NCI-H82 treated with DMSO at 0.1 percent for 48 hours (cell line): ENCODE measurements around the gene IL19.
"Not testable (repeated sequence)": the region's sequence is repeated elsewhere in the genome, so short reads cannot be mapped to it uniquely, and the experiment has no call there.

Source experiments
- DNase-seq: peaks from one replicate; lab custom pipeline; 2025; ENCODE audit not compliant: unreplicated experiment; lab: John Stamatoyannopoulos, UW

IL19 gene

DNA sequence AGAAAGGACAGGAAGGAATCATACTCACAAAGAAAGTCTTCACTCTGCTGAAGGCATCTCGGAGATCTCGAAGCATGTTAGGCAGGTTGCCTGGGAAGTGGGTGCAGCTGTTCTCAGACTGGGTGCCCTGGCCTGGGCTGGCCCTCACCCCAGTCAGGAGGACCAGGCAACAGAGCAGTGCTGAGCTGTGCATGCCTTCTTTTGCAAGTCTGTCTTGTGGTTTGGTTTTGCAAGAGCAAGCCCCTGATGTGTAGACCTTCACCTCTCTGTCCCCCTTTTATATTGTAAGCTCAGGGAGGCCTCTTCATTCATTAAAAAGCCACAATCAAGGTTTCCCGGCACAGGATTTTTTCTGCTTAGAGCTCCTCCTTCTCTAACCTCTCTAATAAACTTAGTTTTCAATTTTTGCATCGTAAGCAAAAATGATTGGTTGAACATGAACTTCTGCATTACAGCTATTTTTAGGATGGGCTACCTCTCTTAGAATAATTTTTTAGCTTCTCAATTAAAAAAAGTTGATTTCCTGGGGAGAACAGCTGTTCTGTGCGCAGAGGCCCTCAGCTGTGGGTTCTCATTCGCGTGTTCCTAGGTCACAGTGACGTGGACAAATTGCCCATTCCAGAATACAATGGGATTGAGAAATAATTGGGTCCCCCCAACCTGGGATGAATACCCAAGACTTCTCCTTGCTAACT is 1.8 kb downstream of the IL19 start, which contains the start of gene IL10:
IL10 (minus strand) TSS at position 252 of the 695 bp plus-strand sequence; CDS start at position 193, 59 bp downstream.
- DNase-seq = no peak

DNA sequence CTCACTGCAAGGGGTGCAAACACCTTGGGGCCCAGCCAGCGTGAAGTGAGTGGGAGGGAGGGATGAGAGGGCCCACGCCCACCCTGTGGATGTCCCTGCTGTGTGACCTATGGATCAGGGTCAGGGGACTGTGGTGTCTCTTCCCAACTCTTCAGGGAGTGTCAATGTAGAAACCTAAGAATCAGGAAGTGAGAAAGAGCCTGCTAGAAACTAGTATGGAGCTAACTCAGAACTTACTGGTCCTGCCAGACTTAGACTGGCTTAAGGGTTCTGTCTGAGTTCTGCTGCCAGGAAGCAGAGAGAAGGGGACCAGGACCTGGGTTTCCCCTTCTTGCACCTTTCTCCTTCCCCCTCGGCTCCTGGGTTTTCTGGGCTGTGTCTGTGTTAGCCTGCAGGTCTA is 3.5 kb downstream of the IL19 start:
- DNase-seq = no peak

DNA sequence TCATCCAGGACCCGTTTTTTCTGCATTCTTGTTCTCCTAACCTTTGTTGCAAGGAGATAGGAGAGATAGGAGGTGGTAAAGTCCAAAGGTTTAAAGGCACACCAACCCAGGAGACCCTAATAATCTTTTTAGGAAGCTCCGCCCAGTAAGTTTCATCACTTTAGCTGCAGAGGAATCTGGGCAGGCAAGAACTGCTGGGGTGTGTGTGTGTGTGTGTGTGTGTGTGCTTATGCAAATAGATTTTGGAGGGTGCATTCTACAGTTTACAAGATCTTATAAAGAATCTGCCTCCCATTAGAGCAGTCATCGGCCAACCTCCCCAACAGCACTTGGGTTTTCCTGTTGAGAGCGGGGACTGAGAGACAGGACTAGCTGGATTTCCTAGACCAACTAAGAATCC is 5.7 kb downstream of the IL19 start:
- no peak for DNase-seq

DNA sequence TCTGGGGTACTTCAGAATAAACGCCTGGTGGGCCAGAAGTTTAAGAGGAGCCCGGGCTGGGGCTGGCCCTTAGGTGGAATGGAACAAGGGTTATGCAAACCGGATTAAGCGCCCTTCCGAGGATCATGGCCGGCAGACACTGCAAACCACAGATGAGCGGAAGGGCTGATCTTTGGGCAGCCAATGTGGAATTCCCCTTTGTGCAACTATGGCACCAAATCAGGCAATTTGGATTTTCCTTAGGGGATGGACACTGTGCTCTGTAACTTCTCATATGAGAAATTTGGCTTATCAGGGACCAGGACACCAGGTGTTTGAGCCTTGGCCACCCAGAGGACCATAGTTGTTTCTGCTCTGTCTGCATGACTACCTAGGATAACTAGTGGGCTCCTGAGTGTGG is 7.5 kb downstream of the IL19 start:
- DNase-seq = no peak

DNA sequence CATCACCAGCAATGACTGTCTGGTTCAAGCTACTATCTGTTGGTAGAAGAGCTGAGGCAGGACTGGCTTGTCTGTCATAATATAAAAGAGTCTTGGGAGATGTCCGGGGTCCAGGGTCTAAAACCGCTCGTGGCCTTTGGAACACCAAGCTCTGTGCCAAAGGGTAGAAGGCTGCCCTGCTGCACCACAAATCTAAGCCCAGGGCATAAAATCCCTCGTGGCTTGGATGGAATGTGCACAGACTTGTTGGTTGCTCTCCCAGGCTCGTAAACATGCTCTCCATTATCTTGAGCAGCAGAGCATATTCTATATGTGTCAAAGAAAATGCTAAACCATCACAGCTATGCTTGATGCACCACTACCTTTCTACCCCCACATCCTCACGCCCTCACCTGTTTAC is 8.3 kb downstream of the IL19 start:
- not testable (repeated sequence) for DNase-seq

DNA sequence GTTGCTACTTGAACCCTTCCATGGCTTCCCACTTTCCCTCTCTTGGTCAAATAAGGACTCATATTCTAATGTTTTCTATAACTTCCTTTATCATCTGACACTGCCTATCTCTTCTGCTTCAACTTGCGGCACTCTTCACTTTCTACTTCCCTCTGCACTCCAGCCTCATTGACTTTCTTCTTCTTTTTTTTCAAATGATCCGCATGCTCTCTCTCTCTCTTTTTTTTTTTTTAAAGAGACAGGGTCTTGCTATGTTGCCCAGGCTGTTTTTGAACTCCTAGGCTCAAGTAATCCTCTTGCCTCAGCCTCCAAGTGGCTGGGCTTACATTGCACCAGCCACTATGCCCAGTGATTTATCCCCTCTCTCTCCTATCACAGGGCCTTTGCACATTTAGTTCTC is 9.1 kb downstream of the IL19 start:
- DNase-seq = no peak

DNA sequence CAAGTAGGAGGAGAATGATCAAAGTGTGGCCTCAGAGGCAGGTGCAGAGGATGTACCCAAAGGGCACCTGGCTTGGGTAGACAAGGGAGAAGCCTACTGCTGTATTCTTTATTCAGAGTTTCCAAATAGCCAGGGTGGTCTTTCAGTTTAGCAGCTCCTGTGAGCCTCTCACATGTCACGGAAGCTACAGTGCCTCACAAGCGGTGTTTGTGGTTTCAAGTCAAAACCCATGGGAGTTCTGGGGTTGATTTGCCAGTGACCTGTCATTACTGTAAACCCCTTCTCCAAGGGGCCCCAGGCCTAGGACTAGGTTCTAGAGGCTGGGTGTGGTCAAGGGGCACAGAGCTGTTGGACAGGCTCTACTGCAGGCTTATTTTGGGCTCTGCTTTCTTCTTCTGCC is 11.9 kb downstream of the IL19 start:
- no peak for DNase-seq

DNA sequence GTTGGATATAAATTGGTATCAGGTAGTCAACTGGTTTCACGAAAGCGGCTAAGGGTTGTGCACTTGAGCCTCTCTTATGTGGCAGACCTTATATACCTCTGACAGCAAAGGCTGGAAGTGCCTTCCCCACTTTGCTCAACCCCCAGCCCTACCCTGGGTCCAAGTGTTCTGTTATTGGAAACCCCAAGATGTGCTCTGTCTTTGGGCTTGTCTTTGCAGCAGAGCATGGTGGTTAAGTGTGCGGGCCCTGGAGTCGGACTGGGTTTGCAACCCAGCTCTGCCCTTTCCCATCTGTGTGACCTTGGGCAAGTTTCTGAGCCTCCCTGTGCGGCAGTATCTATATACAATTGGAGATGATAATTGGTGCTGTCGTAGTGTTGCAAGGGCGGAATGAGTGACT is 12.9 kb downstream of the IL19 start:
- DNase-seq = no peak

DNA sequence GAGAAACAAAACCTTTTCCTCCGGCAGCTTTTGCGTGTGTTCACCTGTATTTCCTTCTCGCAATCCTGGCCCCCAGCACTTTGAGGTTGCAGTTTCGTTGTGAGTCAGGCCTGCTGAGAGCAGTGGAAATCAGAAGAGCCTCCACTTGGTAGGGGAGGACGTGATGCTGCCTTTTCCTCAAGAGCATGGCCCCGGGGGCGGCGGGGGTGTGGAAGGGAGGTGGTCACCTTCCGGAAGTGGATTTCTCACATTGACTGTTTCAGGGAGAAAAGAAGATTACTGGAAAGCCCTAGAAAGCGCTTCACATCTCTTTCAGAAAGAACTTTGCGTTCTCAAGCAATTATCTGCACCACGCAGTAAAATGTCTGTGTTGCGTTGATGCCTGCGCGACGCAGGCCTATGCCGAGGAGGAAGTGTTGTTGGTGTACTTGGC is 13.9 kb downstream of the IL19 start:
- DNase-seq = no peak

DNA sequence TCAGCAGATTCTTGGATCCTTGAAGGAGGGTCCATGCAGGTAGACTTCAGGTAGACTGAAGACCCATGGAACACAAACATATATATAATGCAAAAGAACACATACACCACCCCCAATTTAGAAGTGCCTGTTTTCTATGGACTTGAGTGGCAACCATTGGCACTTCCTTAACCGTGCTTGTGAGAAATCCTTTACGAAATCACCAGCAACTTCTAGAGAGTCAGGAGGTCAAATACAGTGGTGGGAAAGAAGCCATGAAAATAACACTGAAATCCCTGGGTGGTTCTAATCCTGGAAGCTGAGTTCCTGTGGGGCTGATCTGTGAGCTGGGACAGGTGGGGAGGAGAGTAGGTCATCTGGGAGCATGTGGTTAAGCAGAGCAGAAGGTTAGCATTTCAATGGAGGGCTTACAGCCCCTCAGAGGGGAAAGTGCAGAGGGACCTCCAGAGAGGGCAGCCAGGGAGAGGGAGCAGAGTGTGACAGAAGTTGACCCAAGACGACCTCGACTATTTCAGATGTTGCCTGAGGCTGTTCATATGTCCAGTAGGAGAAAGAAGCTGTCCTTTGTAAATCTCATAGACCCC is 14.7 kb downstream of the IL19 start:
- DNase-seq = no peak

DNA sequence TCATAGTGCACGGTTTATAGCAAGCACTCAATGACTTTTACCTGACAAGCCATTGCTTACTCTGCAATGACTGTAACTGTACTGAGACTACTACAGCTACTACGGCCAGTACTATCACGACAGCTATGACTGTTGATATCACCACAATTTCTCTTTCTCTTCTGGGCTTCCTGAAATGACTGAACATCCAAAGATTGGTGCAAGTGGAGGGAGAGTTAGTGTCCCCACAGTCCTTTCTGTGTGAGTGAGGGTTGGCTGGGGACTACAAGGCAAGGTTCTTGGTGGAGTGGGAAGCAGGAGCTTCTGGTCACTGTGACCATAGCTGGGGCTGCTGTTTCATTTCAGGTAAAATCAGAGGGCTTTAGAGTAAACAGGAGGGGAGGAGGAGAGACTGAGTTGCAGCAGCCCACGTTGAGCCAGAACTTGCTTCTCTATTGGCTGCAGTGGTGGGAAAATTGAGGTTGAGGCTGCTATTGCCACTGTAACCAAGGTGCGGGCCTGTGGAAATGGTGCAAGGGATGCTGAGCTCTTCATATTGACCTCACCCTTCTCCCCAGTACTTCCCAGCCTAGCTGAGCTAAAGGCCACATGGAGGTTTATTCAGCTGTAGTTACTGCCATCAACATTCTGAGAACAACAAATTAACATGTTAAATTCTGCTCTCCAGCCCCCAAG is 15.8 kb downstream of the IL19 start:
- DNase-seq = no peak

DNA sequence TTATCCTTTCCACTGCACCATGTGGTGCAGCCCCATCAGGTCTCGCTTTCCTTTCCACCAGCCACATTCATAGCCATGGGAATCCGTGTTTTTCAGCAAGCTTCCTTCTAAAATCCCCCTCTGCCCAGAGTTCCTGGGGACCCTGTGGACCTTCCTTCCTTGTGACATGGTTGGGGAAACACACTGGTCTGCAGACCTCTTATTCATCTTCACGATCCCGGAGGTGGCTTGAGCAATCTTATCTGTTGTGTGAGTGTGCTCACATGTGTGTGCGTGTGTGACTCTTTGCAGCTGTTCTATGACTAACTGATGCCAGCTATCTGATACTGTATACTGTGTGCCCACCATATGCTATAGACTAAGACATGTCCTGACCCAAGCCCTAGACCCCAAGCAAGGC is 17.3 kb downstream of the IL19 start:
- no peak for DNase-seq

DNA sequence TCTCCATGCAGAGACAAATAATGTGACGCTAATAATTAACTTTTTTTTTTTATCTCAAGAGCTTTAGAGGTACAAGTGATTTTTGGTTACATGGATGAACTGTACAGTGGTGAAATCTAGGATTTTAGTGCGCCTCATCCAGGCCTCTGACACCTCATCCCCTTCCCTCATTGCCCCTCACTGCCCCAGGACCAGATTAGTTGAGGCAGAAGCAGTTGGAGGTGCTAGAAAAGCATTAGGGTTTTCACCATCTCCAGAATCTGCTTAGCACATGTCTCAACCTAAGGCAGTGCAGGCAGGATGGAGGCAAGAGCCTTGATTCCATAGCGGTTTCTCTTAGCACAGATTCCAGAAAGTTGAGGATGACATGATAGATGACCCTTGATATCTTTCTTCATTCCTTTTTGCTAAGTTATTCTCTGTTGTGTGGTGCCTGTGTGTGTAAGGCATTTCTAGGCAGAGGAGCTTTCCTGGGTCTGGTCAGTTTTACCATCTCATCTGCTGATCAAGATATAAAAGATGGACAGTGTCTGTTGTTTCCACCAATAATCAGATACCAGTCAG is 18.0 kb downstream of the IL19 start:
- DNase-seq = no peak

DNA sequence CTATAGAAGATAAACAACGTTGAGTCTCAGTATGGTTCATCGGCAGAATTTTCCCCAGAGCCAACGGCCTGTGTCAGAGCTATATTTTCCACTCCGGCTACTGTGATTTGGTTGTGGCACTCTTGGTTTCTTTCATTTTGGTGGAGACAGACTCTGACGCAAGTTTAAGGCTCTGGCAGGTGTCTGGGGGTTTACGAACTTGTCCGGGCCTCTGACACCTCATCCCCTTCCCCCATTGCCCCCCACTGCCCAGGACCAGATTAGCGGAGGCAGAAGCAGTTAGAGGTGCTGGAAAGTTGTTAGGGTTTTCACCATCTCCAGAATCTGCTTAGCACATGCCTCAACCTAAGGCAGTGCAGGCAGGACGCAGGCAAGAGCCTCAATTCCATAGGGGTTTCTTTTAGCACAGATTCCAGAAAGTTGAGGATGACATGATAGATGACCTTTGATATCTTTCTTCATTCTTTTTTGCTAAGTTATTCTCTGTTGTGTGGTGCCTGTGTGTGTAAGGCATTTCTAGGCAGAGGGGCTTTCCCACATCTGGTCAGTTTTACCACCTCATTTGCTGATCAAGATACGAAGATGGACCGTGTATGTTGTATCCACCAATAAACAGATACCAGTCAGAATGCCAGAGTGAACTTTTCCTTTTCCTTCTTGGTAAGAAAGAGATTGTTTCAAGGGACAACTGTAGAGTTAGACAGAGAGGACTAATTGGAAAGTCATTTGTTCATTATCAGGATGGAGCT is 20.1 kb downstream of the IL19 start:
- DNase-seq = no peak

DNA sequence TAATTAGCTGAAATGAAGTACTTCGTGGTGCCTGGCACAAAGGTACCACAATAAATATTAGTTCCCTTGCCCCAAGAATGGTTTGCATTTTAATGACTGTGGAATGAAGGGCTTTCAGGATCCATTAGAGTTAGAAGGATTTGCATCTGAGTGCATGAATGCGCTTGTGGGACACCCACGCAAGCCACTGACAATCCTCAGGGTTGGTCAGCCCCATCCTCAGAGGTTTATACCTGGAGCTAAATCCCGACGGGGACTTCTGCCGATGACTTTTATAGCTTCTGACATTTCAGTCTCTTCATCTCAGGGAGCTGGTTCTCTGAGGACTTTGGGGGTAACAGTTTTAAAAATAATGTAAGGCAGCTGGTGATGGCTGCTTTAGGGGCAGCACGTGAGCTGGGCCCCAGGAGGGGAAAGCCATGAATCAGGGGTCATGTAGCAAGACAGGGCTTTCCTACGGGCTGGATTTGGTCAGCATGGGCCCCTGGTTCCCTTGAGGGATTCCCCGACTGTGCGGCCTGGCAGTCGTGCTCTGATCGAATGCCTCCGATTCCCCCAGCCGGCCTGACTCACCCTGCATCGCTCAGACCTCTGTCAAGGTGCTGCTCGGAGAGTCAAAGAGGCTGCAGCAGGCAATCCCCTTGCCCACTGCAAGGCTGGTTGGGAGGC is 22.5 kb downstream of the IL19 start:
- DNase-seq = no peak

DNA sequence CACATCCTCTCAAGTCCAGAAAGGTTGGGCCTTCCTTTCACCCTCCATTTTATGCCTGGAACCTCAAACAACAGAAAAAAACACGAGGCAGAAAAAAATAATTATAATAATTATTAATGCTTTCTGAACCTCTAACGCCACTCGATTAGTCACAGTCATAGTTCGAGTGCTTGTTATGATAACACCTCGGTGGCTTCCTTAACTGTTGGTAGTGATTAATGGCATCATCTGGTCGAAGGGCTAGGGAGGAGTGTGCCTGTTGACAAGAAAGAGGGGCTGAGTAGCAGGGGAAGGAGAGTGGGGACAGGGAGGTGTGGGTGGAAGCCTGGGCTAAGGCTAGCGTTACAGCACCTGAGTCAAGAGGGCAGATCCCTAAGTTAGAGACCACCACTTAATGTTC is 23.0 kb downstream of the IL19 start:
- DNase-seq = no peak

DNA sequence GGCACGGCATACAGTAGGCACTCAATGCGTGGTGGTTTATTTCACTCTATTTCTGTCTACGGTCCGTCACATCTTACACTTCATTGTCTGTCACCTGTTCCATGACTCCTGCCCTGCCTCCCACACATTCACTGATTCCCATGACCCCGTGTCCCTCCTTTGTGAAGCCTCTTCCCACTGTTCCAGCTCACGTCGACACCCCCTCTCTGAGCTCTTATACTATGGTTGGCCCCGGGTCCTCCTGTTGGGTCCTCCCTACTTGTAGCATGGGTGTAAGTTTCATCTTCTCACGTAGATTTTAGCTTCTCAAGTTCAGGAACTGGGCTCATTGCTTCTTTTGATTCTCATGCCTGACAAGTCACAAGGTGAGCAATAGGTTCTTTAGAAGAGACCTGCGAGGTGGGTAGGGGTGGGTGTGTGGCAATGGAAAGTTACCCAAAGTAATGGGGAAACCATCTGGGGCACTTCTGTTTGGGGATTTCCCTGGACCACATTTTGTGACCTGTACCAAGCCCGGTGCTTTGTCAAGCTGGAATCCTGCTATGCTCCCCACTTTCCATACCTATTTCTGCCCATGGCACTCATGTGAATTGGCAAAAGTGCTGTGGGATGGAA is 23.8 kb downstream of the IL19 start:
- no peak for DNase-seq

DNA sequence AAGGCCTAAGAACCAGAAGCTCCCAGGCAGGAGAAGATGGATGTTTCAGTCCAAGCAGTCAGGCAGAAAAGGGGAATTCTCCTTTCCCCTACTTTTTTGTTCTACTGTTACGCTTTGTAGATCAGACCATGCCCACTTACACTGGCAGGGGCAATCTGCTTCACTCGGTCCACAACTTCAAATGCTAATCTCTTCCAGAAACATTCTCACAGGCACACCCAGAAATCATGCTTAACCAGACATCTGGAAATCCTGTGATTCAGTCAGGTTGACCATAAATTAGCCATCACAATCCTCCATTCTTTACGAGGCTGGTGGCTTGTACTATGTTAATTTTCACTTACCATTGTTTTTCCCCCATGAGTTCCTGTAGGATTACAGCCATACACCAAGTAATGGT is 25.5 kb downstream of the IL19 start:
- DNase-seq = no peak

DNA sequence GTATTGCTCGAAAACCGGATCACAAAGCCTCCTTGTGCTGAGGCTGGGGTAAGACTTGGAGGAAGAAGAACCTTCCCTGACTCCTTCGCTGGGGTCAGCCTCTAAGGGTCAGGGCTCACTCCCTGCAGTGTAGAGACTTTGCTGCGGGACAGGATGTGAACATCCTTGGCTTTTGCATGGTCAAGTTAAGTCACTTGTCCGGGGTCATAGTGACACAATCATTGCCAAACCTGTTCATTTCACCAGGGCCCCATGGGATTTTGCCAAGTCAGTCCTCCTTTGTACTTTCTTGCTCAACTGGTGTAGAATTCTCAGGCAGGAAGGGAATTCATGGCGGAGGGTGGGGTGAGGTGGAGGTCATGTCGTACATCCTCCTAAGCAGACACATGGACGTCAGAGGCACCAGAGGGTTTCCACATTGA is 26.4 kb downstream of the IL19 start:
- no peak for DNase-seq
